BE2C (cell line): ENCODE results near the gene RAB10.

Experiments
- DNase-seq: peaks from one replicate; pipeline ENCODE4 v3.0.0-alpha.2; 2020
- H3K27me3 ChIP-seq: fragments of 250-450 bp; sonication (Bioruptor Pico); 2 replicates; pipeline ENCODE4 v1.5.1; 2020; ENCODE audit warnings: mild to moderate bottlenecking
- H3K36me3 ChIP-seq: fragments of 250-450 bp; sonication (Bioruptor Pico); 2 replicates; pipeline ENCODE4 v1.5.1; 2020; ENCODE audit warnings: mild to moderate bottlenecking
- H3K4me1 ChIP-seq: fragments of 250-450 bp; sonication (Bioruptor Pico); 2 replicates; pipeline ENCODE4 v1.5.1; 2020
- H3K4me3 ChIP-seq: 2 replicates; pipeline ENCODE4 v1.5.1; 2011; ENCODE audit warnings: low read depth, low read length
- H3K9me3 ChIP-seq: fragments of 250-450 bp; sonication (Bioruptor Pico); 2 replicates; pipeline ENCODE4 v1.5.1; 2020
- CTCF ChIP-seq: IDR thresholded peaks from 2 replicates; pipeline ENCODE4 v1.5.1; 2012; ENCODE audit warnings: mild to moderate bottlenecking, low read depth, low read length

The RAB10 gene

GRCh38 chr2:26002632-26003310, 31.1 kb upstream of the RAB10 start:
- no peaks in the 10 kb centered on the region for H3K36me3 ChIP-seq
- no peak for TF ChIP-seq CTCF
- DNase-seq: no peak
- H3K4me1 ChIP-seq: no peaks in the 10 kb centered on the region
- H3K27me3 ChIP-seq: no peaks in the 10 kb centered on the region
- H3K4me3 ChIP-seq: no peak overlapping the region
- H3K9me3 ChIP-seq: no peaks in the 10 kb centered on the region

DNA sequence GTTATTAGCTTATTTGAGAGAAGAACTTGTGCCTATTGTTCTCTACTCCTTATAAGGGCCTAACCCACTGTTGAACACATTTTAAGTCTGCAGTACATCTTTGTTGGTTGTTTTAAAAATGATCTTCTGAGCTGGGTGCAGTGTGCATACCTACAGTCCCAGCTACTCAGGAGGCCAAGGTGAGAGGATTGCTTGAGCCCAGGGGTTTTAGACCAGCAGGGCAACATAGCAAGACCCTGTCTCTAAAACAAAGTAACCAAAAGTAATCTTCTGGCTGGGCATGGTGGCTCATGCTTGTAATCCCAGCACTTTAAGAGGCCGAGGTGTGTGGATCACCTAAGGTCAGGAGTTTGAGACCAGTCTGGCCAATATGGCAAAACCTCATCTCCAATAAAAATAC, 25.8 kb upstream of the RAB10 start:
- peaks cover 4% of the 10 kb centered on the region; the same call in 1 of the 2 replicates for H3K4me1 ChIP-seq
- H3K4me3 ChIP-seq: no peak overlapping the region
- no peaks in the 10 kb centered on the region for H3K36me3 ChIP-seq
- DNase-seq: no peak
- H3K27me3 ChIP-seq: no peaks in the 10 kb centered on the region
- TF ChIP-seq CTCF: no peak
- H3K9me3 ChIP-seq: no peaks in the 10 kb centered on the region

- H3K9me3 ChIP-seq: no peaks in the 10 kb centered on the region
- peaks cover 4% of the 10 kb centered on the region; the same call in 1 of the 2 replicates for H3K4me1 ChIP-seq
- TF ChIP-seq CTCF: no peak
- DNase-seq: no peak
- no peak overlapping the region for H3K4me3 ChIP-seq
- H3K36me3 ChIP-seq: no peaks in the 10 kb centered on the region
- no peaks in the 10 kb centered on the region for H3K27me3 ChIP-seq
Measured at GRCh38 chr2:26008851-26009566, 24.9 kb upstream of the RAB10 start.

- H3K4me1 ChIP-seq: peaks cover 4% of the 10 kb centered on the region; the same call in 1 of the 2 replicates
- DNase-seq: no peak
Measured at GRCh38 chr2:26009567-26009963, 24.3 kb upstream of the RAB10 start.

DNA sequence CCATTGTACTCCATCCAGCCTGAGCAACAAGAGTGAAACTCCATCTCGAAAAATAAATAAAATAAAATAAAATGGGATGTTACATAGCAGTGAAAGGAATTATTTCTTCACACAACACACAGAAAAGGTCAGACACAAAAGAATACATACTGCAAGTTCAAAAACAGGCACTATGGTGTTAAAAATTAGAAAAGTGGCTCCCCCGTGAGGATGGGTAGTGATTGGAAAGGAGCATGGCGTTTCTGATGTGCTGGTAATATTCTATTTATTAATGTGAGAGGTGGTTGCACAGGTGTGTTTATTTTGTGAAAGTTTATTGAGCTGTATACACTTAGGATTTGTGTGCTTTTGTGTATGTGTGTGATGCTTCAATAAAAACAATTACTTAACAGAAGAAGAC, 22.9 kb upstream of the RAB10 start:
- no peak for DNase-seq
- Histone ChIP-seq H3K9me3 (no peaks in the 10 kb centered on the region), H3K27me3 (no peaks in the 10 kb centered on the region), H3K4me3 (no peak overlapping the region), H3K4me1 (peaks cover 4% of the 10 kb centered on the region; the same call in 1 of the 2 replicates), H3K36me3 (no peaks in the 10 kb centered on the region)
- no peak for TF ChIP-seq CTCF

More at GRCh38 chr2:26009567-26009963, 24.3 kb upstream of the RAB10 start:
- no peak for TF ChIP-seq CTCF
- H3K27me3 ChIP-seq: no peaks in the 10 kb centered on the region
- H3K4me3 ChIP-seq: no peak overlapping the region
- H3K36me3 ChIP-seq: no peaks in the 10 kb centered on the region
- H3K9me3 ChIP-seq: no peaks in the 10 kb centered on the region

DNA sequence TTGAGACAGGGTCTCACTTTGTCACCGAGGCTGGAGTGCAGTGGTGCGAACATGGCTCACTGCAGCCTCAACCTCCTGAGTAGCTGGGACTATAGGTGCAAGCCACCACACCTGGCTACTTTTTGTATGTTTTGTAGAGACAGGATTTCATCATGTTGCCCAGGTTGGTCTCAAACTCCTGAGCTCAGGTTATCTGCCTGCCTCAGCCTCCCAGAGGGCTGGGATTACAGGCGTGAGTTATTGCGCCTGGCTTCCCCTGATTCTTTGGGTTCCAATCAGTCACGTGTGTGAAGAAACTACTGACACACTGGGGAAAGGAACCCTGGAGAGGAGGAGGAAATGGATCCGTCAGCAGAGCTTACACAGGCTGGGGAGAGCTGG, 22.3 kb upstream of the RAB10 start:
- no peak for TF ChIP-seq CTCF
- H3K36me3 ChIP-seq: no peaks in the 10 kb centered on the region
- DNase-seq: no peak
- no peaks in the 10 kb centered on the region for H3K9me3 ChIP-seq
- peaks cover 4% of the 10 kb centered on the region; the same call in 1 of the 2 replicates for H3K4me1 ChIP-seq
- no peaks in the 10 kb centered on the region for H3K27me3 ChIP-seq
- no peak overlapping the region for H3K4me3 ChIP-seq
